K562 (cell line): ENCODE results near the gene CPLX1. TPM values are rescaled to one million over a fixed set of nuclear protein-coding genes. Genes with fewer than 3 reads are reported as not detected.

Source experiments
- ATAC-seq: fragments of 200-7000 bp; cut with Tn5 transposase; 3 replicates; pipeline ENCODE4 v1.9.1; 2020; ENCODE audit warnings: moderate library complexity
- BruUV-seq: library from RNA; stranded (reverse); fragments of 400-500 nt; replicated peaks from 2 replicates; lab custom pipeline; 2021; lab: Mats Ljungman, UMichigan
- CTCF ChIA-PET: fragments of 300-600 bp; formaldehyde crosslinking; extraction: SDS; loops from one replicate; lab custom pipeline; 2021; ENCODE audit warnings: low intra/inter-chr PET ratio; lab: Yijun Ruan, JAX
- POLR2A ChIA-PET: fragments of 300-600, 350-650 bp; sonication (Branson Sonifier 250); formaldehyde crosslinking; extraction: SDS; loops from one replicate; lab custom pipeline; 2021; ENCODE audit warnings: antibody characterized with exemption, inconsistent platforms; lab: Yijun Ruan, JAX
- DNase-seq, 4 experiments: peaks; one replicate each; pipeline versions ENCODE4 v3.0.0 to v3.0.0-alpha.2; 2011 to 2018; ENCODE audit warnings: low spot score in 3 of 4, mixed read lengths in 3 of 4; ENCODE audit errors: extremely low read depth in 1 of 4
- FAIRE-seq: peaks from 2 replicates; lab custom pipeline; 2011; peaks lifted over from hg19 to GRCh38; lab: Jason Lieb, UNC
- H2AFZ ChIP-seq: 2 replicates; pipeline ENCODE4 v1.6.0; 2011; ENCODE audit warnings: low read depth, low read length, control low read depth, inconsistent platforms
- H3K27ac ChIP-seq: fragments of 200-600 bp; 3 replicates; pipeline ENCODE4 v1.8.0; 2011; ENCODE audit warnings: low read depth, mild to moderate bottlenecking, control low read depth, inconsistent platforms, low read length, moderate library complexity, mixed read lengths; ENCODE audit errors: extremely low read depth
- H3K27me3 ChIP-seq, 2 experiments: fragments of 300-600 bp in 1 of 2; 2 replicates in 1 of 2; 3 replicates in 1 of 2; pipeline versions ENCODE4 v1.6.0 to v1.8.0; 2011; ENCODE audit warnings: inconsistent platforms in 2 of 2, low read length in 2 of 2, mild to moderate bottlenecking in 1 of 2, mixed read lengths in 1 of 2, moderate library complexity in 1 of 2; ENCODE audit not compliant: control insufficient read depth in 2 of 2, insufficient read depth in 2 of 2
- H3K36me3 ChIP-seq: fragments of 300-600 bp; 3 replicates; pipeline ENCODE4 v1.8.0; 2011; ENCODE audit warnings: mild to moderate bottlenecking, low read length, inconsistent platforms; ENCODE audit not compliant: control insufficient read depth, insufficient read depth
- H3K4me1 ChIP-seq, 2 experiments: fragments of 200-600 bp in 1 of 2; replicated peaks in 1 of 2; 2 replicates in 1 of 2; 3 replicates in 1 of 2; pipeline versions ENCODE4 v1.5.1 to v1.8.0; 2011; ENCODE audit warnings: inconsistent platforms in 2 of 2, low read length in 2 of 2, mild to moderate bottlenecking in 1 of 2, mixed read lengths in 1 of 2, moderate library complexity in 1 of 2; ENCODE audit not compliant: control insufficient read depth in 2 of 2, insufficient read depth in 2 of 2
- H3K4me2 ChIP-seq: 2 replicates; pipeline ENCODE4 v1.6.1; 2011; ENCODE audit warnings: low read length, control low read depth, inconsistent platforms, mixed read lengths; ENCODE audit not compliant: insufficient read depth
- H3K4me3 ChIP-seq: fragments of 200-600 bp; sonication (generic), shearing (Covaris generic); 2 replicates; pipeline ENCODE4 v1.5.1; 2016; ENCODE audit warnings: control low read depth, inconsistent platforms
- H3K79me2 ChIP-seq: fragments of 200-600 bp; 3 replicates; pipeline ENCODE4 v1.8.0; 2011; ENCODE audit warnings: low read length, inconsistent platforms; ENCODE audit not compliant: control insufficient read depth, insufficient read depth
- H3K9ac ChIP-seq, 2 experiments: 2 replicates each; pipeline versions ENCODE4 v1.6.0 to v1.6.1; 2011; ENCODE audit warnings: low read depth in 2 of 2, low read length in 2 of 2, control low read depth in 1 of 2, inconsistent platforms in 1 of 2, mild to moderate bottlenecking in 1 of 2, mixed read lengths in 1 of 2; ENCODE audit not compliant: insufficient read depth in 1 of 2
- H3K9me1 ChIP-seq: one replicate; pipeline ENCODE4 v1.6.0; 2011; ENCODE audit warnings: inconsistent platforms, mild to moderate bottlenecking, low read length, moderate library complexity; ENCODE audit not compliant: control insufficient read depth, insufficient read depth
- H3K9me3 ChIP-seq: replicated peaks from 2 replicates; pipeline ENCODE4 v1.5.1; 2011; ENCODE audit warnings: low read depth, low read length, inconsistent platforms; ENCODE audit not compliant: control insufficient read depth, insufficient read depth
- H4K20me1 ChIP-seq: replicated peaks from 2 replicates; pipeline ENCODE4 v1.6.1; 2011; ENCODE audit warnings: low read length, inconsistent platforms, mixed read lengths; ENCODE audit not compliant: control insufficient read depth, insufficient read depth
- CAMTA2 ChIP-seq: fragments of 250-450 bp; sonication (Bioruptor Pico); conservative IDR thresholded peaks from 2 replicates; pipeline ENCODE4 v1.5.1; 2022
- MEF2D ChIP-seq: conservative IDR thresholded peaks from 2 replicates; pipeline ENCODE4 v1.6.1; 2016; ENCODE audit warnings: low read depth, missing genetic modification characterization, missing compliant biosample characterization
- NFXL1 ChIP-seq: fragments of 450-650 bp; formaldehyde crosslinking; IDR thresholded peaks from 2 replicates; pipeline ENCODE4 v1.4.0; 2021; ENCODE audit warnings: mild to moderate bottlenecking
- POLR2G ChIP-seq: fragments of 200-400 bp; formaldehyde crosslinking; IDR thresholded peaks from 2 replicates; pipeline ENCODE4 v1.6.1; 2017; ENCODE audit warnings: low read depth, mild to moderate bottlenecking, antibody characterized with exemption, low read length, moderate library complexity
- ZNF165 ChIP-seq: fragments of 250-450 bp; sonication (Bioruptor Pico); IDR thresholded peaks from 2 replicates; pipeline ENCODE4 v1.4.0; 2020; ENCODE audit warnings: borderline replicate concordance
- ZNF583 ChIP-seq: fragments of 250-450 bp; sonication (Bioruptor Pico); IDR thresholded peaks from 2 replicates; pipeline ENCODE4 v1.4.0; 2020
- WGBS: fragments of 100-300 bp; shearing (Covaris generic); methylation state at CpG from one replicate; pipeline ENCODE4 v1.1.6; 2016; ENCODE audit warnings: low coverage, mixed read lengths; ENCODE audit not compliant: insufficient coverage; ENCODE audit errors: missing lambda C conversion rate; 5-methylcytosine and 5-hydroxymethylcytosine counted together
- in situ Hi-C: fragments of 300-500 bp; cut with MboI; formaldehyde crosslinking; loops from 4 replicates; pipeline ENCODE4 v1.15.0; 2018; ENCODE audit warnings: inconsistent platforms, mixed read lengths
- intact Hi-C: fragments of 100-400 bp; cut with micrococcal nuclease; formaldehyde crosslinking; loops from 2 replicates; pipeline ENCODE4 v1.14.2; 2022
- polyA plus RNA-seq, 8 experiments: library from polyadenylated mRNA; depleted of rRNA in 4 of 8; stranded (reverse) in 5 of 8; unstranded in 3 of 8; fragments of >200 nt; fragmentation: Nextera tagmentation in 2 of 8; fragmentation: Illumina TruSeq in 1 of 8; extraction: Ambion mirVana in 2 of 8; extraction: Trizol in 1 of 8; gene quantifications; 2 replicates each; pipeline versions ENCODE4 v1.2.1 to v1.2.3, GENCODE V29; 2011 to 2014; ENCODE audit warnings: inconsistent platforms in 1 of 8, missing spikeins in 1 of 8
- total RNA-seq, 7 experiments: library from RNA; depleted of rRNA in 6 of 7; stranded (reverse); fragments of >200 nt in 6 of 7; fragmentation: Illumina TruSeq in 2 of 7; extraction: Trizol in 2 of 7; gene quantifications; 2 replicates each; pipeline versions ENCODE4 v1.2.1 to v1.2.3, GENCODE V29; 2011 to 2021; ENCODE audit warnings: low replicate concordance in 1 of 7
- TF ChIP-seq, protein P1 (sequence below): fragments of 450-650 bp; IDR thresholded peaks from 2 replicates; pipeline ENCODE4 v1.6.1; 2018; ENCODE audit warnings: mild to moderate bottlenecking, low read depth; ENCODE audit not compliant: partially characterized antibody

The CPLX1 gene
- total and polyA plus RNA-seq, 9 of the 15 experiments (the other 6 are each of a cell fraction or from before 2014, with no cell fraction given): 0.03 to 3.3 (median 0.17) TPM; not detected in 2

- TF ChIP-seq, protein P1, sequence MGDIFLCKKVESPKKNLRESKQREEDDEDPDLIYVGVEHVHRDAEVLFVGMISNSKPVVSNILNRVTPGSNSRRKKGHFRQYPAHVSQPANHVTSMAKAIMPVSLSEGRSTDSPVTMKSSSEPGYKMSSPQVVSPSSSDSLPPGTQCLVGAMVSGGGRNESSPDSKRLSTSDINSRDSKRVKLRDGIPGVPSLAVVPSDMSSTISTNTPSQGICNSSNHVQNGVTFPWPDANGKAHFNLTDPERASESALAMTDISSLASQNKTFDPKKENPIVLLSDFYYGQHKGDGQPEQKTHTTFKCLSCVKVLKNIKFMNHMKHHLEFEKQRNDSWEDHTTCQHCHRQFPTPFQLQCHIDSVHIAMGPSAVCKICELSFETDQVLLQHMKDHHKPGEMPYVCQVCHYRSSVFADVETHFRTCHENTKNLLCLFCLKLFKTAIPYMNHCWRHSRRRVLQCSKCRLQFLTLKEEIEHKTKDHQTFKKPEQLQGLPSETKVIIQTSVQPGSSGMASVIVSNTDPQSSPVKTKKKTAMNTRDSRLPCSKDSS: no peak
- TF ChIP-seq MEF2D: no peak
Measured at GRCh38 chr4:853416-853781, 27.5 kb upstream of the CPLX1 start (continued).

GRCh38 chr4:851701-852430 lies 25.9 kb upstream of the CPLX1 start:
- Histone ChIP-seq H3K4me1 (peaks cover 0 to 23% of the 10 kb centered on the region in 2 experiments; a peak in 2 of 5 replicates), H2AFZ (no peak overlapping the region), H3K79me2 (no peaks in the 10 kb centered on the region), H3K27me3 (no peaks in the 10 kb centered on the region), H3K9me1 (no peaks in the 10 kb centered on the region), H4K20me1 (no peaks in the 10 kb centered on the region), H3K9me3 (no peaks in the 10 kb centered on the region; the same call in 1 of the 2 replicates)
- FAIRE-seq (no peak), DNase-seq (no peak)
- in situ Hi-C loops (no loop called here), intact Hi-C loops (no loop called here)
- TF ChIP-seq NFXL1: no peak
- TF ChIP-seq ZNF165: no peak
- TF ChIP-seq POLR2G: peak; percentile 24; the same call in 1 of the 2 replicates
- TF ChIP-seq ZNF583: no peak
- TF ChIP-seq CAMTA2 (CRISPR knock-in tag): no peak
- TF ChIP-seq, all 486 proteins: peak for 1
- CTCF ChIA-PET: no interaction called here
- Histone ChIP-seq H3K4me3 (no peak overlapping the region), H3K27ac (no peak overlapping the region), H3K36me3 (peaks cover 50% of the 10 kb centered on the region; the same call in 2 of the 3 replicates), H3K9ac (no peak overlapping the region; a peak in 1 of 4 replicates), H3K4me2 (no peak overlapping the region)
- BruUV-seq: no TSS peak
- ATAC-seq: no peak
- POLR2A ChIA-PET: interaction anchor here (0.9 kb wide), 1 partner anchor 10 kb away, joined by 5 read pairs; no protein-coding TSS in a partner anchor
- 91% methylated on average over 32 of the region's 33 CpGs for WGBS
